Measurements from ENCODE around the gene CACNA2D3. TPM values are rescaled to one million over a fixed set of nuclear protein-coding genes. Genes with fewer than 3 reads are reported as not detected.

CACNA2D3 gene
- total RNA-seq, 6 donors from 2014 or later, result 2.9 to 16.8 (median 4.9) TPM

GRCh38 chr3:54557538-54558428 is 435.4 kb downstream of the CACNA2D3 start:
- Histone ChIP-seq H3K36me3 (no peaks in the 10 kb centered on the region), H3K4me1 (no peaks in the 10 kb centered on the region), H3K27me3 (no peaks in the 10 kb centered on the region), H3K9me3 (no peaks in the 10 kb centered on the region), H3K4me3 (no peak overlapping the region), H3K27ac (no peak overlapping the region)
- WGBS, 2 donors, result 83 to 84% methylated on average over 12 of the region's 12 CpGs
- no peak for TF ChIP-seq EP300 (IDR thresholded peaks at IDR 0.05)
- TF ChIP-seq POLR2A (IDR thresholded peaks at IDR 0.05), result no peak
- no peak for TF ChIP-seq POLR2AphosphoS5 (IDR thresholded peaks at IDR 0.05)
- no peak for TF ChIP-seq CTCF (IDR thresholded peaks at IDR 0.05)
- ATAC-seq (ENCODE audit: low FRiP score in 2 of 2) (peak; percentile 34 to 59), DNase-seq (no peak)

DNA sequence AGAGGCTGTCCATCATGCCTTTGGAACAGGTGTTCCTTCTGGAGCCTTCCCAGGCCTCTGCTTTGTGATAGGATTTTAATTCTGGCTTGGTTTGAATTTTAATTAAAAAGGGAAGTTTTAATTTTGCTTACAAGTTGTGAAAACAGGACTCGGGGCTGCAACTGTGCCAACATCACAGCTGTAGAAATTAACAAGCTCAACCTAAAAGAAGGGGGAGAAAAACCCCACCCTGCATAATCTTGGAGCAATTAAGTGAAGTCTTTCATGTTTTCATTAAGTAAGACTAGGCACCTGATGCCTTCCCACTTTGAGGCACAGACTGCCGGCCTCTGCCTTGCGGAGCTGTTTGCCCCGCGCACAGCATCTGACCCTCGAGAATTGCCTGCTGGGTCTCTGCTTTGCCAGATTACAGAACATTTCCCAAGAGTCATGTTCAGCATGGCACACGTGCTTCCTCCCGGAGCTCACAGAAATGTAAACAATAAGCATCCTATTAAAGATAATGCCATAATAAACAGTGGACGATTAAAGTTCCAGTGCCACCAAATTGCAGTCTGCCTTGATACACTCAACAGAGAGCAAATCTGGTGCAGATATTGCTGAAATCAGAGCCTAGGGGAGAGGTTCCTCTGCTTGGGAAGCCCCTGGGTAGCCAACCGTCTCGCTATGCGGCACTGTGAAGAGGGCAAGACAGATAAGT is 441.3 kb downstream of the CACNA2D3 start:
- DNase-seq (peak in 1 of 2 donors; percentile 29), ATAC-seq (ENCODE audit: low FRiP score in 2 of 2) (no peak)
- Histone ChIP-seq H3K36me3 (no peaks in the 10 kb centered on the region), H3K27me3 (no peaks in the 10 kb centered on the region), H3K4me1 (no peaks in the 10 kb centered on the region), H3K4me3 (no peak overlapping the region), H3K9me3 (no peaks in the 10 kb centered on the region), H3K27ac (no peak overlapping the region)
- WGBS, 2 donors, result 68 to 72% methylated on average over 12 of the region's 12 CpGs
- TF ChIP-seq EP300 (IDR thresholded peaks at IDR 0.05) (no peak), POLR2AphosphoS5 (IDR thresholded peaks at IDR 0.05) (no peak), CTCF (IDR thresholded peaks at IDR 0.05) (no peak), POLR2A (IDR thresholded peaks at IDR 0.05) (no peak)

DNA sequence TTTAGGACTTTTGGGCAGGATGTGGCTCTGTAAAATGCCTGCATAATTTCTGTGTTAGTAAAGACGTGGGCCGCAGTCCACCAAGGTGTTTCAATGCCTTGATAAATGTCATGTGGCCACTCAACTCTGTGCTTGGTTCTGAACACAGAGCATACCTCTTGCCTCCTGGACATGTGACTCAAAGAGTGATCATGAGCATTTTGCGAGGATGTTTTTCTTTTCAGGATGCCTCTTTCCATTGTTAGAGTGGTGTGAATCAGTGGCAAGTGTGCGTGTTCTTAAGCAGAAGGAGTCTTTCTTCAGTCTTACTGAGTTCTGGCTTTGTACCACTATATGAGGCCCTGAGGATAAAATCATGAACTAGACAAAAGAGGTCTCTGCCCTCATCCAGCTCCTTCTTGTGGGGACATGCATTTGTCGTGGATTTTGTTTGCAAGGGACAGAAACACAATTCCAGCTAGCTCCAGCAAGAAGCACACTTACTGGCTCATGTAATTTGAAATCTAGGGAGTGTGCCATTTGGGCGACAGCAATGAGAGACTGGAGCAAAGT is 442.1 kb downstream of the CACNA2D3 start:
- ATAC-seq (ENCODE audit: low FRiP score in 2 of 2), result no peak
- Histone ChIP-seq H3K36me3 (no peaks in the 10 kb centered on the region), H3K9me3 (no peaks in the 10 kb centered on the region), H3K27me3 (no peaks in the 10 kb centered on the region), H3K4me3 (no peak overlapping the region), H3K27ac (no peak overlapping the region), H3K4me1 (no peaks in the 10 kb centered on the region)
- WGBS, 2 donors, result 83 to 89% methylated on average over 6 of the region's 6 CpGs
- TF ChIP-seq CTCF (IDR thresholded peaks at IDR 0.05) (no peak), POLR2A (IDR thresholded peaks at IDR 0.05) (no peak), POLR2AphosphoS5 (IDR thresholded peaks at IDR 0.05) (no peak), EP300 (IDR thresholded peaks at IDR 0.05) (no peak)
- no peak for DNase-seq

DNA sequence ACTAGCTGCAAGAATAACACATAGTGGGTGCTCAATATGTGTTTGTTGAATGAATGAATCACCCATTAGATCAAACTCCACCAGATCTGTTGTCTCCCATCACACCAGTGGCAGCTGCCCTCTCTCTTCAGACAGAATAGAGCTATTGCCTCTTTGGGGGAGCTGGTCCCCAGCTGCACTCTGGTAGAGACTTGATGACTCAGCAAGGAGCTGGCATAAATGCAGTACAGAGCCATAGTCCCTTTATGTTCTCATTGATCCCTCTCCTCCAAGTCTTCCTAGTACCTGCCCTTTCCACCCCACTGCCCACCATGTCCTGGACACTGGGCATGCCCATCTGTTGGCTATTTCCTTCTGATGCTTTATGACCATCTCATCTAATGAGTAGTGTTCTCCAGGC is 443.6 kb downstream of the CACNA2D3 start:
- TF ChIP-seq POLR2A (IDR thresholded peaks at IDR 0.05), result no peak
- no peak for TF ChIP-seq EP300 (IDR thresholded peaks at IDR 0.05)
- no peak for TF ChIP-seq POLR2AphosphoS5 (IDR thresholded peaks at IDR 0.05)
- TF ChIP-seq CTCF (IDR thresholded peaks at IDR 0.05), result no peak
- Histone ChIP-seq H3K27ac (no peak overlapping the region), H3K4me1 (no peaks in the 10 kb centered on the region), H3K4me3 (no peak overlapping the region), H3K27me3 (no peaks in the 10 kb centered on the region), H3K9me3 (peaks cover 0 to 3% (median 0%) of the 10 kb centered on the region in 4 donors), H3K36me3 (no peaks in the 10 kb centered on the region)
- no peak for DNase-seq
- ATAC-seq (ENCODE audit: low FRiP score in 2 of 2), result no peak

Measured in upper lobe of left lung (tissue), 6 donors.